K562 (cell line): ENCODE results near the gene ACBD5.

Source experiments
- ZNF77 ChIP-seq: fragments of 250-450 bp; sonication (Bioruptor Pico); IDR thresholded peaks from 2 replicates; pipeline ENCODE4 v1.5.0; 2020
- ZZZ3 ChIP-seq: fragments of 450-650 bp; IDR thresholded peaks from 2 replicates; pipeline ENCODE4 v1.6.1; 2016; ENCODE audit warnings: antibody characterized with exemption, mild to moderate bottlenecking, moderate library complexity

GRCh38 chr10:27256299-27257189 is 15.9 kb upstream of the ACBD5 start:
- TF ChIP-seq ZZZ3 (no peak), ZNF77 (CRISPR knock-in tag) (no peak)
